A549 (cell line): ENCODE measurements around the gene OTOP3. TPM values are rescaled to one million over a fixed set of nuclear protein-coding genes. Genes with fewer than 3 reads are reported as not detected.

Experiments used
- ATAC-seq, 2 experiments: fragments of 200-7000 bp in 1 of 2; fragments of >200 bp in 1 of 2; cut with Nextera tagmentation in 1 of 2; cut with Tn5 transposase in 1 of 2; 3 replicates each; pipeline versions ENCODE4 v1.8.0 to v1.9.1; 2018 to 2020; ENCODE audit warnings: mild to moderate bottlenecking in 1 of 2, moderate library complexity in 1 of 2
- CTCF ChIA-PET: fragments of 300-600 bp; sonication (Branson Sonifier 250); formaldehyde crosslinking; extraction: SDS; loops from one replicate; lab custom pipeline; 2021; ENCODE audit warnings: antibody characterized with exemption, inconsistent platforms; lab: Yijun Ruan, JAX
- POLR2A ChIA-PET: fragments of 350-600 bp; formaldehyde crosslinking; extraction: SDS; loops from one replicate; lab custom pipeline; 2021; ENCODE audit warnings: antibody characterized with exemption, inconsistent platforms; lab: Yijun Ruan, JAX
- DNase-seq, 2 experiments: peaks; one replicate each; pipeline versions ENCODE4 v3.0.0 to v3.0.0-alpha.2; 2011 to 2016; ENCODE audit warnings: low read depth in 1 of 2, low spot score in 1 of 2
- FAIRE-seq: peaks from 2 replicates; lab custom pipeline; 2011; peaks lifted over from hg19 to GRCh38; lab: Jason Lieb, UNC
- H3K27ac ChIP-seq, 2 experiments: fragments of >200 bp; sonication (Bioruptor Twin); formaldehyde crosslinking; 3 replicates each; pipeline ENCODE4 v1.5.1; 2016 to 2017
- H3K4me1 ChIP-seq: fragments of >200 bp; sonication (Bioruptor Twin); formaldehyde crosslinking; 3 replicates; pipeline ENCODE4 v1.6.1; 2016
- H3K4me2 ChIP-seq: fragments of >200 bp; sonication (Bioruptor Twin); formaldehyde crosslinking; 3 replicates; pipeline ENCODE4 v1.6.1; 2016
- H3K4me3 ChIP-seq: fragments of >200 bp; sonication (Bioruptor Twin); formaldehyde crosslinking; 3 replicates; pipeline ENCODE4 v1.5.1; 2016
- H3K9me3 ChIP-seq: fragments of >200 bp; sonication (Bioruptor Twin); formaldehyde crosslinking; 3 replicates; pipeline ENCODE4 v1.6.1; 2016
- CBX2 ChIP-seq: fragments of 200-600 bp; sonication (generic); IDR thresholded peaks from 2 replicates; pipeline ENCODE4 v1.6.1; 2016; ENCODE audit warnings: low read depth, mild to moderate bottlenecking, borderline replicate concordance
- CBX8 ChIP-seq: fragments of 200-600 bp; sonication (generic); IDR thresholded peaks from 2 replicates; pipeline ENCODE4 v1.6.1; 2016
- CHD2 ChIP-seq: fragments of 150-350 bp; IDR thresholded peaks from 2 replicates; pipeline ENCODE4 v1.6.1; 2014; ENCODE audit warnings: low read length; ENCODE audit not compliant: partially characterized antibody
- EHF ChIP-seq: fragments of 250-450 bp; sonication (Bioruptor Pico); IDR thresholded peaks from 2 replicates; pipeline ENCODE4 v1.5.0; 2020; ENCODE audit warnings: mild to moderate bottlenecking
- FOXS1 ChIP-seq: fragments of 250-450 bp; sonication (Bioruptor Pico); IDR thresholded peaks from 2 replicates; pipeline ENCODE4 v1.5.0; 2020; ENCODE audit warnings: mild to moderate bottlenecking, moderate library complexity
- HDAC2 ChIP-seq: fragments of 200-600 bp; sonication (generic); IDR thresholded peaks from 2 replicates; pipeline ENCODE4 v1.6.1; 2016
- HEYL ChIP-seq: fragments of 250-450 bp; sonication (Bioruptor Pico); IDR thresholded peaks from 2 replicates; pipeline ENCODE4 v1.8.0; 2021; ENCODE audit warnings: mild to moderate bottlenecking, moderate library complexity
- JUN ChIP-seq, 2 experiments: fragments of >200 bp; sonication (Bioruptor Twin); formaldehyde crosslinking; IDR thresholded peaks; 2 replicates in 1 of 2; 3 replicates in 1 of 2; pipeline ENCODE4 v1.6.1; 2016 to 2017
- JUNB ChIP-seq: fragments of >200 bp; sonication (Bioruptor Twin); formaldehyde crosslinking; IDR thresholded peaks from 2 replicates; pipeline ENCODE4 v1.6.1; 2016
- KDM1A ChIP-seq: fragments of 200-600 bp; sonication (generic); IDR thresholded peaks from 2 replicates; pipeline ENCODE4 v1.6.1; 2016; ENCODE audit warnings: low read depth, mild to moderate bottlenecking
- MAFK ChIP-seq: fragments of 450-650 bp; IDR thresholded peaks from 2 replicates; pipeline ENCODE4 v1.6.1; 2014; ENCODE audit not compliant: partially characterized antibody
- SMC3 ChIP-seq: fragments of >200 bp; sonication (Bioruptor Twin); formaldehyde crosslinking; IDR thresholded peaks from 3 replicates; pipeline ENCODE4 v1.6.1; 2018; ENCODE audit warnings: inconsistent platforms
- SREBF2 ChIP-seq: fragments of 450-650 bp; IDR thresholded peaks from 2 replicates; pipeline ENCODE4 v1.6.1; 2014; ENCODE audit warnings: mild to moderate bottlenecking, moderate library complexity
- TFCP2L1 ChIP-seq: fragments of 250-450 bp; sonication (Bioruptor Pico); IDR thresholded peaks from 2 replicates; pipeline ENCODE4 v1.5.0; 2021; ENCODE audit warnings: mild to moderate bottlenecking
- TP53 ChIP-seq: fragments of 250-450 bp; sonication (Bioruptor Pico); IDR thresholded peaks from 2 replicates; pipeline ENCODE4 v1.5.0; 2021; ENCODE audit warnings: mild to moderate bottlenecking, moderate library complexity
- ZC3H11A ChIP-seq: fragments of 450-650 bp; IDR thresholded peaks from 2 replicates; pipeline ENCODE4 v1.6.1; 2014; ENCODE audit warnings: antibody characterized with exemption, mild to moderate bottlenecking
- ZFP36 ChIP-seq: fragments of 450-650 bp; IDR thresholded peaks from 2 replicates; pipeline ENCODE4 v1.6.1; 2014; ENCODE audit warnings: borderline replicate concordance; ENCODE audit not compliant: partially characterized antibody
- ZSCAN20 ChIP-seq: fragments of 250-450 bp; sonication (Bioruptor Pico); IDR thresholded peaks from 2 replicates; pipeline ENCODE4 v1.8.0; 2022; ENCODE audit warnings: mild to moderate bottlenecking, moderate library complexity
- WGBS: methylation state at CpG from one replicate; pipeline ENCODE4 v1.1.6; 2017; ENCODE audit errors: missing lambda C conversion rate; 5-methylcytosine and 5-hydroxymethylcytosine counted together
- polyA plus RNA-seq, 4 experiments: library from polyadenylated mRNA; depleted of rRNA in 3 of 4; stranded (reverse); fragments of >200 nt; fragmentation: RNase III in 1 of 4; extraction: RNeasy Plus Mini Kit Qiagen cat#74134 plus additional on column Dnase treatment in 1 of 4; gene quantifications; 2 replicates in 3 of 4; 3 replicates in 1 of 4; pipeline ENCODE4 v1.2.3, GENCODE V29; 2011 to 2017
- TF ChIP-seq, protein P1 (sequence below): IDR thresholded peaks from 2 replicates; pipeline ENCODE4 v1.6.1; 2012
- TF ChIP-seq, protein P2 (sequence below): fragments of 450-650 bp; IDR thresholded peaks from 2 replicates; pipeline ENCODE4 v1.6.1; 2014; ENCODE audit warnings: antibody characterized with exemption
- TF ChIP-seq, protein P3 (sequence below): IDR thresholded peaks from 2 replicates; pipeline ENCODE4 v1.6.1; 2012; ENCODE audit warnings: low read depth, borderline replicate concordance
- TF ChIP-seq, protein P4 (sequence below): fragments of >200 bp; sonication (Bioruptor Twin); formaldehyde crosslinking; IDR thresholded peaks from 3 replicates; pipeline ENCODE4 v1.5.1; 2016
- TF ChIP-seq, protein P5 (sequence below): IDR thresholded peaks from 2 replicates; pipeline ENCODE4 v1.6.1; 2012
- TF ChIP-seq, protein P6 (sequence below): fragments of 250-450 bp; sonication (Bioruptor Pico); IDR thresholded peaks from 2 replicates; pipeline ENCODE4 v1.5.0; 2021; ENCODE audit warnings: mild to moderate bottlenecking, moderate library complexity, borderline replicate concordance

The OTOP3 gene
- polyA plus RNA-seq, 2 of the 4 experiments (the other 2 are of a cell fraction): not detected

DNA sequence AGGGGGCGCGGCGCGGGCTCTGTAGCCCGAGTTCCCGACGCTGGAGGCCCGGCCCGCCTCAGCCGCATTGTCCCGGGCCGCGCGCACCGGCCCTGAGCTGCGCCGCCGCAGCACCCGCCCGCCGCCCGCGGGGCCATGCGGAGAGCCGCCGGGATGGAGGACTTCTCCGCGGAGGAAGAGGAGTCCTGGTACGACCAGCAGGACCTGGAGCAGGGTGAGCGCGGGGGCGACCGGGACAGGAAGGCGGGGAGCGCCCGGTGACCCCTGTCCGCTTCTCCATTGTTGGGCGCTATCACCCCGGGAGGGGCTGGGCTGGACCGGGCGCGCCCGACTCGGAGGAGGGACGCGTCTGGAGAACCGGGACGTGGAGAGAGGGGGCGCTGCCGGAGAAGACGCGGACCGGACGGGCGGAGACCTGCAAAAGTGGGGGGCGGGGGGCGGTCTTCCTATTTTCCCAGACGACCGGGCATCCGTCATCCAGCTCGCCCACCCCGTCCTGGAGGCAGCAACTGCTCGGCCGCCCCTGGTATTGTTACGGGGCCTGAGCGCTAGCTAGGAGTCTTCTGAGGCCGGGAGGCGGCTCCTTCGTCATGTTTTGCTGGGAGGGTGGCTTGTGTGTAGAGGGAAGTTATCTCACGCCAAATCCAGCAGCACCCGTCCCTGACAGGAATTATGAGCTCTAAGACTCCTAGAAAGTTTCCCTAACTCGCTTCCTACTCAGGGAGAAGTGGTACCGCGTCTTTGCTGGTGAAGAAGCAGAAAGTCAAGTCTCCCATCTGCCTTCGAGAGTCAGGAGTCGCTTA is 52.4 kb downstream of the OTOP3 start (continued):
- peak; percentile 2; the same call in 1 of the 2 replicates for TF ChIP-seq TP53
- no peak for TF ChIP-seq MAFK
- TF ChIP-seq, protein P1, sequence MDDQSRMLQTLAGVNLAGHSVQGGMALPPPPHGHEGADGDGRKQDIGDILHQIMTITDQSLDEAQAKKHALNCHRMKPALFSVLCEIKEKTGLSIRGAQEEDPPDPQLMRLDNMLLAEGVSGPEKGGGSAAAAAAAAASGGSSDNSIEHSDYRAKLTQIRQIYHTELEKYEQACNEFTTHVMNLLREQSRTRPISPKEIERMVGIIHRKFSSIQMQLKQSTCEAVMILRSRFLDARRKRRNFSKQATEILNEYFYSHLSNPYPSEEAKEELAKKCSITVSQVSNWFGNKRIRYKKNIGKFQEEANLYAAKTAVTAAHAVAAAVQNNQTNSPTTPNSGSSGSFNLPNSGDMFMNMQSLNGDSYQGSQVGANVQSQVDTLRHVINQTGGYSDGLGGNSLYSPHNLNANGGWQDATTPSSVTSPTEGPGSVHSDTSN: no peak
- no peak for TF ChIP-seq EHF
- TF ChIP-seq, protein P2, sequence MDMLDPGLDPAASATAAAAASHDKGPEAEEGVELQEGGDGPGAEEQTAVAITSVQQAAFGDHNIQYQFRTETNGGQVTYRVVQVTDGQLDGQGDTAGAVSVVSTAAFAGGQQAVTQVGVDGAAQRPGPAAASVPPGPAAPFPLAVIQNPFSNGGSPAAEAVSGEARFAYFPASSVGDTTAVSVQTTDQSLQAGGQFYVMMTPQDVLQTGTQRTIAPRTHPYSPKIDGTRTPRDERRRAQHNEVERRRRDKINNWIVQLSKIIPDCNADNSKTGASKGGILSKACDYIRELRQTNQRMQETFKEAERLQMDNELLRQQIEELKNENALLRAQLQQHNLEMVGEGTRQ: no peak
- 0 out of 2 replicates have a peak, but pooled peaks have one; percentile 28 for TF ChIP-seq TFCP2L1 (CRISPR knock-in tag)
- TF ChIP-seq KDM1A: no peak

DNA sequence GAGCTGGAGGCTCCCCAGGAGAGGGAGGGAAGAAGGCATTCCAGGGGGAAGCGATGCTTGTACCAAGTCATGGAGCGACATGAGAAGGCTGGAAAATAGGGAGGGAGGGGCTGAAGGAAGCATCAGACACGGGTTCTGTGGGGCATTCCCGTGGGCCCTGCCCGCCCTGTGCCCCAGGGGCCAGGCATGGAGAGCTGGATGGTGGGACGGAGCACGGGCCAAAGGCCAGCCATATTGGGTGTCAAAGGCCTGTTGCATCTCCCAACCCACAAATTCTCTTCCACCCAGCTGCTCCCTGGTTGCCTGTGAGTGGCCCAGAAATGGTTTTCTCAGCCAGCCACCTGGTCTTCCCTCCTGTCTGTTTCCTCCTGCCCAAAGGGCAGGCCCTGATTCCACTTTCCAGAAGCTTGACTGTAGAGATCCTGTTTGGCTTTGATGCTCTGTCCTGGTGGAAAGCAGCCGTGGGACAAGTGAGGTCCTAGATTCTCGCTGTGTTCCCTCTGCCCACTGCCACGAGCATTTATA is 54.9 kb downstream of the OTOP3 start:
- FAIRE-seq (no peak), ATAC-seq (no peak), DNase-seq (no peak)
- Histone ChIP-seq H3K4me3 (no peak overlapping the region), H3K27ac (peak overlapping the region; percentile 94 to 95), H3K9me3 (no peaks in the 10 kb centered on the region), H3K4me1 (peaks cover 68% of the 10 kb centered on the region), H3K4me2 (peak overlapping the region; percentile 93; the same call in 2 of the 3 replicates)
- 93% methylated on average over 10 of the region's 10 CpGs for WGBS
- TF ChIP-seq ZC3H11A (no peak), JUN (IDR thresholded peaks at IDR 0.05) (no peak), TP53 (no peak), SMC3 (no peak), HDAC2 (no peak), ZFP36 (no peak), SREBF2 (no peak), CHD2 (no peak), HEYL (CRISPR knock-in tag) (no peak), CBX8 (no peak), FOXS1 (CRISPR knock-in tag) (no peak), JUNB (no peak)
- TF ChIP-seq, protein P3, sequence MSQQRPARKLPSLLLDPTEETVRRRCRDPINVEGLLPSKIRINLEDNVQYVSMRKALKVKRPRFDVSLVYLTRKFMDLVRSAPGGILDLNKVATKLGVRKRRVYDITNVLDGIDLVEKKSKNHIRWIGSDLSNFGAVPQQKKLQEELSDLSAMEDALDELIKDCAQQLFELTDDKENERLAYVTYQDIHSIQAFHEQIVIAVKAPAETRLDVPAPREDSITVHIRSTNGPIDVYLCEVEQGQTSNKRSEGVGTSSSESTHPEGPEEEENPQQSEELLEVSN: no peak
- TF ChIP-seq, protein P4, sequence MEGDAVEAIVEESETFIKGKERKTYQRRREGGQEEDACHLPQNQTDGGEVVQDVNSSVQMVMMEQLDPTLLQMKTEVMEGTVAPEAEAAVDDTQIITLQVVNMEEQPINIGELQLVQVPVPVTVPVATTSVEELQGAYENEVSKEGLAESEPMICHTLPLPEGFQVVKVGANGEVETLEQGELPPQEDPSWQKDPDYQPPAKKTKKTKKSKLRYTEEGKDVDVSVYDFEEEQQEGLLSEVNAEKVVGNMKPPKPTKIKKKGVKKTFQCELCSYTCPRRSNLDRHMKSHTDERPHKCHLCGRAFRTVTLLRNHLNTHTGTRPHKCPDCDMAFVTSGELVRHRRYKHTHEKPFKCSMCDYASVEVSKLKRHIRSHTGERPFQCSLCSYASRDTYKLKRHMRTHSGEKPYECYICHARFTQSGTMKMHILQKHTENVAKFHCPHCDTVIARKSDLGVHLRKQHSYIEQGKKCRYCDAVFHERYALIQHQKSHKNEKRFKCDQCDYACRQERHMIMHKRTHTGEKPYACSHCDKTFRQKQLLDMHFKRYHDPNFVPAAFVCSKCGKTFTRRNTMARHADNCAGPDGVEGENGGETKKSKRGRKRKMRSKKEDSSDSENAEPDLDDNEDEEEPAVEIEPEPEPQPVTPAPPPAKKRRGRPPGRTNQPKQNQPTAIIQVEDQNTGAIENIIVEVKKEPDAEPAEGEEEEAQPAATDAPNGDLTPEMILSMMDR: no peak
- POLR2A ChIA-PET: interaction anchor here (0.6 to 7.5 kb wide), 2 partner anchors 21 to 63 kb away, joined by 3 to 107 read pairs; partner anchors contain the start of gene MRPL58
- CTCF ChIA-PET: interaction anchor here (2.5 to 17.5 kb wide), 4 partner anchors 15 to 71 kb away, joined by 9 to 332 read pairs (median 122); partner anchors contain the start of genes HID1 and MRPL58

DNA sequence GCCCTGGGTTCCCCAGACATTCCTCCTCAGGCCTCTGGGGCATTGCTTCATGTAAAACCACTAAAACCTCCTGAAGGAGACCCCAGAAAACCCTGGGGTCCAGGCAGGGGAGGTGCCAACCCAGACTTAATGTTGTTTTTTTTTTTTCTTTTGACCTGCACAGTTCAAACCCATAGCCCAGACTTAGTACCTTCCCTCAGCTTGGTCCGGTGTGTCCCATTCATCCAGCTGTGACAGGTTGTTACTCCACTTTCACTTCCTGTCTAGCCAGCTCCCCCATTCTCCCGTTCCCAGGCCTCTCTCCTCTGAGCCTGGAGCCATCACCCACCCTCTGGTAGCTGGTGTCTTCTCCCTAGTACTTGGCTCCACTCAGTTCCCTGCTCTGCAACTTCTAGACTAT is 56.5 kb downstream of the OTOP3 start:
- H3K4me2 ChIP-seq: peak overlapping the region; percentile 93
- ChIA-PET POLR2A (interaction anchor here (7.5 kb wide), 1 partner anchor 20 kb away, joined by 107 read pairs; the partner anchor contains the start of gene MRPL58), CTCF (interaction anchor here (0.7 to 17.5 kb wide), 6 partner anchors 10 to 73 kb away, joined by 3 to 332 read pairs (median 8); partner anchors contain the start of genes MRPL58 and OTOP2)
- no peak overlapping the region for H3K4me3 ChIP-seq
- H3K9me3 ChIP-seq: no peaks in the 10 kb centered on the region
- 38% methylated on average over 2 of the region's 2 CpGs for WGBS
- TF ChIP-seq, protein P4: no peak
- TF ChIP-seq EHF (no peak), CHD2 (no peak), ZSCAN20 (no peak), CBX2 (no peak)
- TF ChIP-seq, protein P5, sequence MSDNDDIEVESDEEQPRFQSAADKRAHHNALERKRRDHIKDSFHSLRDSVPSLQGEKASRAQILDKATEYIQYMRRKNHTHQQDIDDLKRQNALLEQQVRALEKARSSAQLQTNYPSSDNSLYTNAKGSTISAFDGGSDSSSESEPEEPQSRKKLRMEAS: no peak
- TF ChIP-seq, protein P6, sequence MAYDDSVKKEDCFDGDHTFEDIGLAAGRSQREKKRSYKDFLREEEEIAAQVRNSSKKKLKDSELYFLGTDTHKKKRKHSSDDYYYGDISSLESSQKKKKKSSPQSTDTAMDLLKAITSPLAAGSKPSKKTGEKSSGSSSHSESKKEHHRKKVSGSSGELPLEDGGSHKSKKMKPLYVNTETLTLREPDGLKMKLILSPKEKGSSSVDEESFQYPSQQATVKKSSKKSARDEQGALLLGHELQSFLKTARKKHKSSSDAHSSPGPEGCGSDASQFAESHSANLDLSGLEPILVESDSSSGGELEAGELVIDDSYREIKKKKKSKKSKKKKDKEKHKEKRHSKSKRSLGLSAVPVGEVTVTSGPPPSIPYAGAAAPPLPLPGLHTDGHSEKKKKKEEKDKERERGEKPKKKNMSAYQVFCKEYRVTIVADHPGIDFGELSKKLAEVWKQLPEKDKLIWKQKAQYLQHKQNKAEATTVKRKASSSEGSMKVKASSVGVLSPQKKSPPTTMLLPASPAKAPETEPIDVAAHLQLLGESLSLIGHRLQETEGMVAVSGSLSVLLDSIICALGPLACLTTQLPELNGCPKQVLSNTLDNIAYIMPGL: no peak
- peaks cover 62% of the 10 kb centered on the region for H3K4me1 ChIP-seq
- ATAC-seq (no peak), FAIRE-seq (no peak), DNase-seq (no peak)
- peak overlapping the region; percentile 94 to 95 for H3K27ac ChIP-seq
